OCI-LY3 (cell line): ENCODE measurements around the gene CRNKL1.

Source experiments
- H2AFZ ChIP-seq: fragments of 200-600, 300-600 bp; shearing (Covaris generic); 2 replicates; pipeline ENCODE4 v1.6.0; 2014; ENCODE audit warnings: antibody characterized with exemption, low read depth, low read length
- H3K27ac ChIP-seq: fragments of 200-600, 300-600 bp; sonication (generic); 2 replicates; pipeline ENCODE4 v1.5.1; 2014; ENCODE audit warnings: mild to moderate bottlenecking, low read length, moderate library complexity, mixed read lengths
- H3K27me3 ChIP-seq: fragments of 200-600, 300-600 bp; sonication (generic); 2 replicates; pipeline ENCODE4 v1.6.1; 2014; ENCODE audit warnings: low read depth, low read length, mixed read lengths
- H3K36me3 ChIP-seq: fragments of 200-600, 300-600 bp; sonication (generic); replicated peaks from 2 replicates; pipeline ENCODE3; 2014; ENCODE audit warnings: low read depth, low read length, mixed read lengths
- H3K4me1 ChIP-seq: fragments of 300-600, 200-600 bp; sonication (generic); 2 replicates; pipeline ENCODE4 v1.6.1; 2014; ENCODE audit warnings: low read length, mixed read lengths
- H3K4me2 ChIP-seq: fragments of 200-600, 300-600 bp; sonication (generic); 2 replicates; pipeline ENCODE4 v1.6.1; 2014; ENCODE audit warnings: low read length, mixed read lengths
- H3K4me3 ChIP-seq: fragments of 300-600, 200-600 bp; sonication (generic); 2 replicates; pipeline ENCODE4 v1.5.1; 2014; ENCODE audit warnings: antibody characterized with exemption, mild to moderate bottlenecking, low read length, moderate library complexity
- H3K79me2 ChIP-seq: fragments of 300-600, 200-600 bp; shearing (Covaris generic); 2 replicates; pipeline ENCODE4 v1.6.1; 2014; ENCODE audit warnings: mild to moderate bottlenecking, low read length, mixed read lengths
- H3K9ac ChIP-seq: fragments of 300-600, 200-600 bp; shearing (Covaris generic); 2 replicates; pipeline ENCODE4 v1.6.0; 2014; ENCODE audit warnings: mild to moderate bottlenecking, low read length, moderate library complexity
- H3K9me3 ChIP-seq: fragments of 200-600, 300-600 bp; shearing (Covaris generic); 2 replicates; pipeline ENCODE4 v1.6.1; 2014; ENCODE audit warnings: low read length, mixed read lengths; ENCODE audit not compliant: insufficient read depth
- H4K20me1 ChIP-seq: fragments of 200-600, 300-600 bp; sonication (generic); 2 replicates; pipeline ENCODE4 v1.6.1; 2016; ENCODE audit warnings: low read length, mixed read lengths; ENCODE audit not compliant: insufficient read depth
- CTCF ChIP-seq: fragments of 200-600, 300-600 bp; sonication (generic); IDR thresholded peaks from 2 replicates; pipeline ENCODE4 v1.5.1; 2014; ENCODE audit warnings: antibody characterized with exemption, low read length, low read depth
- EZH2phosphoT487 ChIP-seq: fragments of 200-600 bp; shearing (Covaris generic); IDR thresholded peaks from 2 replicates; pipeline ENCODE4 v1.6.1; 2018; ENCODE audit warnings: antibody characterized with exemption, mixed run types, low read depth

CRNKL1 gene

GRCh38 chr20:20094410-20094809 lies 42.1 kb upstream of the CRNKL1 start:
- Histone ChIP-seq H3K4me1 (no peaks in the 10 kb centered on the region), H3K27ac (no peak overlapping the region), H2AFZ (no peak overlapping the region), H3K79me2 (no peaks in the 10 kb centered on the region), H3K4me3 (no peak overlapping the region), H4K20me1 (no peaks in the 10 kb centered on the region), H3K27me3 (peaks cover 24% of the 10 kb centered on the region), H3K36me3 (no peaks in the 10 kb centered on the region), H3K4me2 (no peak overlapping the region), H3K9me3 (no peaks in the 10 kb centered on the region), H3K9ac (no peak overlapping the region)
- TF ChIP-seq CTCF (no peak), EZH2phosphoT487 (no peak)

- Histone ChIP-seq H3K27ac (no peak overlapping the region), H3K4me3 (no peak overlapping the region), H3K9ac (no peak overlapping the region), H3K27me3 (peaks cover 29% of the 10 kb centered on the region), H3K9me3 (no peaks in the 10 kb centered on the region), H3K4me2 (no peak overlapping the region), H3K36me3 (no peaks in the 10 kb centered on the region), H2AFZ (no peak overlapping the region), H3K4me1 (no peaks in the 10 kb centered on the region), H3K79me2 (no peaks in the 10 kb centered on the region), H4K20me1 (no peaks in the 10 kb centered on the region)
- TF ChIP-seq CTCF (no peak), EZH2phosphoT487 (no peak)
These were observed 40.6 kb upstream of the CRNKL1 start for GRCh38 chr20:20092827-20093226.

- H3K27me3 ChIP-seq, result peaks cover 14% of the 10 kb centered on the region; the same call in 1 of the 2 replicates
These were observed 37.7 kb upstream of the CRNKL1 start for GRCh38 chr20:20089939-20090338.

GRCh38 chr20:20089018-20089417 lies 36.8 kb upstream of the CRNKL1 start:
- Histone ChIP-seq H3K4me3 (no peak overlapping the region), H3K9me3 (no peaks in the 10 kb centered on the region), H3K79me2 (no peaks in the 10 kb centered on the region), H3K27me3 (peaks cover 11% of the 10 kb centered on the region; the same call in 1 of the 2 replicates), H3K27ac (no peak overlapping the region), H3K9ac (no peak overlapping the region), H3K4me1 (peaks cover 4% of the 10 kb centered on the region), H3K4me2 (no peak overlapping the region), H2AFZ (no peak overlapping the region), H3K36me3 (no peaks in the 10 kb centered on the region), H4K20me1 (no peaks in the 10 kb centered on the region)
- TF ChIP-seq CTCF, result no peak
- no peak for TF ChIP-seq EZH2phosphoT487

More at GRCh38 chr20:20089939-20090338, 37.7 kb upstream of the CRNKL1 start:
- Histone ChIP-seq H3K36me3 (no peaks in the 10 kb centered on the region), H3K4me1 (no peaks in the 10 kb centered on the region), H3K9me3 (no peaks in the 10 kb centered on the region), H3K4me3 (no peak overlapping the region), H3K9ac (no peak overlapping the region), H3K79me2 (no peaks in the 10 kb centered on the region), H4K20me1 (no peaks in the 10 kb centered on the region), H2AFZ (no peak overlapping the region), H3K27ac (no peak overlapping the region), H3K4me2 (no peak overlapping the region)
- TF ChIP-seq EZH2phosphoT487, result no peak
- no peak for TF ChIP-seq CTCF
